ENCODE measurements around the gene THOP1.

THOP1 gene
- total RNA-seq = 14.9 to 19.7 (median 19.1) reads per million in 4 donors

DNA sequence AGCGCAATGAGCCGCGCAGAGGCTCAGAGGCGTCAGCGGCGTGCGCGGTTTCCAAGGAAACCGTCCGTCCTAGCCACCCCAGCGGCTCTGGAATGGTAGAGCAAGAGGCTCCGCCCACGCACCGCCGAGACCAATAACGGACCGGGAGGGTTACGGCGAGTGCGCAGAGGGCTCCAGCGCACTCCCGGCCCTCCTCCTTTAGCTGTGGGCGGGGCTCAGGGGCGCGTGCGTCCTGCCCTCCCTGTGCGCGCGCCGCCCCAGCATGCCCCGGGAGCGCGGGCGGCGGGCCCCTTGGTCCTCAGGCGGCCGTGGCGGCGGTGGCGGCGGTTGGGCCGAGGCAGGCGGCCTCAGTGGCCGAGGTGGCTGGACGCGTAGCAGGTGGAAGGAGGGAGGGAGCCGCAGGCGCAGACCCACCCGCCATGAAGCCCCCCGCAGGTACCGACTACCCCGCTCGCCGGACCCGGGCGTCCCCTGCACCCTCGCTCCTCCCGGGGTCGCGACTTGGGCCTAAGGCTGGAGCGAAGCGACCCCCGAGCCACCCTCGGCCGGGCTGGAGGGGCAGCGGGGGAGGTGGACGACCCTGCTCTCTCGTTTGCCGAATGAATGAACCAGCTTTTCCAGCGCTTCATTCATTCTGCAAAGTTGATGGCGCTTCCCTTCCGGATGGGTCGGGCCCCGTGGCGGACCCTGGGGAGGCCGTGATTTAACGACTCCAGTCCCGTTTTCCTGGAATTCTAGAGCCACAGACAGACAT is at the start of gene THOP1:
THOP1 (plus strand) TSS at position 260 of the 754 bp plus-strand sequence; CDS start at position 420, 160 bp downstream.
- DNase-seq = peak; percentile 98 to 99 (median 99)

DNA sequence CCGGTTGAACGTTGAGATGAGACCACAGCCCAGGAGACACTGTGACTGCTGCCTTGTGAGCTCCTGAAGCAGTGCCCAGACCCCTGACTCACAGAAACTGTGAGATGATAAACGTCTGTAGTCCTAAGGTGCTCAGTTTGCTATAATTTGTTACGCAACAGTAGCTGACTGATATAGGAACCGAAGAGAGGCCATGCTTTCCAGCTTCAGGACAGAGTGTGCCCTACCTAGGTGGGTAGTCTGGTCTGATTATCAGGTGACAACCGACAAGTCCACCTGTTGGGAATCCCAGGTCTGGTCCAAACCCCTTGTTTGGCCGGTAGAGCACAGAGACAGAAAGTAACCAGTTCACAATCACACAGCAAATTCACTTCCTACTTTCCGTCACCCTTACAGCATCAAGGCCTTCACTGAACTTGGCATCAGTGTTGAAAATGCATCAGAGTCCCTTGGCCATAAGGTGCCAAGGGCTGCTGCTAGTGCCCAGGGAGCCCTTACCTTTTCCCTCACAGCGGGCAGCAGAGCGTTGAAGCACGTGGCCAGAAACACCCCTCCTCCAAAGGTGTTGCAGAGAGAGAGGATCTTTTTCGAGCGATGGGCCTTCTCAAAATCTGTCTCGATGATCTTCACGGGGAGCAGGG is 48.6 kb upstream of the THOP1 start:
- DNase-seq = no peak

DNA sequence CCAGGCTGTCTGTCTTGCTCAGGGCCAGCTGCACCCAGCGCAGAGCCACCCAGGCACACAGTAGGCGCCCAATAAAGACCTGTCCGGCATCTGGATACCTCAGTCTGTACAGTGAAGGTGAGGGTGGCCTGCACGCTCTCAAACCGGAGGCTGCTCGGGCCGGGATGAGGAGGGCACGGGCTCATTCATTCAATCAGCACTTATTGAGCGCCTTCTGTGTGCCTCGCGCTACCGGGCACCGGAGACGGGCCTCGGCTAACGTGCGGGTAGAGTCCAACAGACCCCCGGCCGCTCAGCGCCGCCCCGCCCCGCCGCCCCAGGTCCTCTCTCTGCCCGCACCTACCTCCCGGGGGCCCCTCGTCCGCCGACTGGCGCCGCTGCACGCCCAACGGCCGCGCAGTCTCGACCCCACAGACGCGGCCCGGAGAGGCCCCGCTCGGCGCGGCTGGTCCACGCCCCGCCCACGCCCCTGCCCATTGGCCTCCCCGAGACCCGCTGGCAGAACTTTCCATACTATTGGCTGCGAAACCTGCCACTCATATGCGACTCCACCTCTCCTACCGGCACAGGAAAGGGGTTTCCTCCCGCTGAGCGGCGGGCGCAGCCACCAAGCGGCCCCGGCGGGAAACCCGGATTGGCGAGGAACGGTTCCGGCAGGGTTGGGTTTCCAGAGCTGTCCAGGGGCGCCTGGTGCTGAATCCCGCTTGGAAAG is 45.5 kb upstream of the THOP1 start, which contains the start of gene SLC39A3:
SLC39A3 (minus strand) TSS at position 416 of the 712 bp plus-strand sequence. CDS start 2,760 bp downstream, outside the sequence.
- DNase-seq = peak; percentile 96 to 98 (median 97)

DNA sequence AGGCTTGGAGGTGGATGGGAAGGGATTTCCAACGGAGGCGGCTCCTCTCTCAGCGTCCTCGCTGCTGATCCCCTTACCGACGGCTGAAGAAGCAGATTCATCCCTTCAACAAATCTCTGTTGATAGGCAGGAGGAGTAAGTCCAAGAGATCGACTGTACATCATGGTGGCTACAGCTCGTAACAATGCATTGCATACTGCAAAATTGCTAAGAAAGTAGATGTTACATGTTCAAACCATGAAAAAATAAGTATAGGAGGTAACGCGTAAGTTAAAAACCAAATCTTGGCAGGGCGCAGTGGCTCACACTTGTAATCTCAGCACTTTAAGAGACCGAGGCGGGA is 45.0 kb upstream of the THOP1 start:
- no peak for DNase-seq

DNA sequence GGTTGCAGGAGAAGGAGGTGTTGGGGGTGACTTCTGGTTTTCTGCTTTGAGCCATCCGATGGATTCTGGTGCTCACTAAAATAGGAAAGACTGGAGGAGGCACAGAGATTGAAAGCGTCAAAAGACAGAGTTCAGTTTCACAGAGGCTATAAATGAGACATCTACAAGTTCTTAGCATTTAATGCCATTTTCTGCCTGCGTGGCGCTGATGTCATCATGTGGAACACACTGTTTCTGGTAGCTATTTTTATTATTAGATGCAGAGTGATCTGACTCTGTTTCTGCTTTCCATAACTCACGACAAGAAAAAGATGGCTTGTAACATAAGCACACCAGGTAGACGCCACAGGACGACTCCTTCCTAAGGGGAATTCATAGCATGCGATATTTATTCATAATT is 42.2 kb upstream of the THOP1 start:
- no peak for DNase-seq

DNA sequence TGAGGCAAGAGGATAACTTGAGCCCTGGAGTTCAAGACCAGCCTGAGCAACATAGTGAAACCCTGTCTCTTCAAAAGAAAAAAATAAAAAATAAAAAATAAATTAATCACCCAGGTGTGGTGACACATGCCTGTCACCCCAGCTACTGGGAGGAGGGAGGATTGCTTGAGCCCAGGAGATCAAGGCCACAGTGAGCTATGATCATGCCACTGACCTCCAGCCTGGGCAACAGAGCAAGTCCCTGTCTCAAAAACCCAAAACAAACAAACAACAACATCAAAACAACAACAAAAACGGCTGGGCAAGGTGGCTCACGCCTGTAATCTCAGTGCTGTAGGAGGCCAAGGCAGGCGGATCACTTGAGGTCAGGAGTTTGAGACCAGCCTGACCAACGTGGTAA is 41.2 kb upstream of the THOP1 start:
- DNase-seq = no peak

DNA sequence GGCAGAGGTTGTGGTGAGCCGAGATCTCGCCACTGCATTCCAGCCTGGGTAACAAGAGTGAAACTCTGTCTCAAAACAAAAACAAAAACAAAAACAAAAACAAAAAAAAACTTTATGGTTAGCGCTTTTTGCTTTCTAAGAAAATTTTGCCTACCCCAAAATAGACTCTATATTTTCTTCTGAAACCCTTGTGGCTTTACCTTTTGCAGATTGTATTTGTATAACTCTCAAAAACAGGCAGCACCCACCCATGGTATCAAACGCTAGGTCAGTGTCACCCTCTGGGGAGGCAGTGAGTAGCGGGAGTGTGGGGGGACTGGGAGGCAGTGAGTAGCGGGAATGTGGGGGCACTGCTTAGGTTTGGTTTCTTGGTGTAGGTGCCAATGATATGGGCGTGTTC is 38.0 kb upstream of the THOP1 start:
- no peak for DNase-seq

DNA sequence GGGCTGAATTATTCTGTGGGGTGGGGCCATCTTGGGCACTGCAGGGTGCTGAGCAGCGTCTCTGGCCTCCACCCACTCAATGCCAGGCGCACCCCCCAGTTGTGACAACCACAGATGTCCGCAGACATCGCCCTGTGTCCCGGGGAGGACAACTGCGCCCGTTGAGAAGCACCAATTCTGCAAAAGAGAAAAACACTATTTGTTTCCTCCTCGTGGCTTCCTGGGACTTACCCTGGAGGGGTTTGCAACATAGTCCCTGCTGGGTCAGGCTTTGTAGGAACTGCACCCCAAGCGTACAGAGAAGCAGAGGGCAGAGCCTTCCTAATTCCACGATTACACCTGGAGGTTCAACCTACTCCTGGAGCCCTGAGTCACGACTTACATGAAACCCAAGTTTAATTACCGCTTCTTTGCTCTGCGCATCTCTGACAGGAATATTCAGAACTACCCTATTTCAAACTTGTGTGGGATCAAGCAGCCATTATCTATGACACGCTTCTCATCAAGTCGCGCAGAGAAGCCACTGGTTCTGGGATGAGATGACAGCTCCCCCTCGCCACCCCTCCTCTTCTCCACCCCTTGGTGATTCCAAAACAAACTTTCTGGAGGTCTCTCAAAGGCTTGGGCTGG is 34.4 kb upstream of the THOP1 start:
- no peak for DNase-seq

DNA sequence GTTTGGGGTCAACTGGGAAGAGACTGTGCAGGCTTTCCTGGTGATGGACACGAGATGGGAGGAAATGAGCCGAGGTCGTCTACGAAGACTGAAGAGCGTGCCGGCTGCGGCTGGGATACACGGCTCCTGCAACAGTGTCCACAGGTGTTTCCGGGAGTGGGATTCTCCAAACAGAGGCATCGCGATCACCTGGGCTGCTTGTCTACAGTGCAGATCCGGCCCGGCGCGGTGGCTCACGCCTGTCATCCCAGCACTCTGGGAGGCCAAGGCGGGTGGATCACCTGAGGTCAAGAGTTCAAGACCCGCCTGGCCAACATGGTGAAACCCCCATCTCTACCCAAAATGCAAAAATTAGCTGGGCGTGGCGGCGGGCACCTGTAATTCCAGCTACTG is 33.9 kb upstream of the THOP1 start:
- DNase-seq = no peak

DNA sequence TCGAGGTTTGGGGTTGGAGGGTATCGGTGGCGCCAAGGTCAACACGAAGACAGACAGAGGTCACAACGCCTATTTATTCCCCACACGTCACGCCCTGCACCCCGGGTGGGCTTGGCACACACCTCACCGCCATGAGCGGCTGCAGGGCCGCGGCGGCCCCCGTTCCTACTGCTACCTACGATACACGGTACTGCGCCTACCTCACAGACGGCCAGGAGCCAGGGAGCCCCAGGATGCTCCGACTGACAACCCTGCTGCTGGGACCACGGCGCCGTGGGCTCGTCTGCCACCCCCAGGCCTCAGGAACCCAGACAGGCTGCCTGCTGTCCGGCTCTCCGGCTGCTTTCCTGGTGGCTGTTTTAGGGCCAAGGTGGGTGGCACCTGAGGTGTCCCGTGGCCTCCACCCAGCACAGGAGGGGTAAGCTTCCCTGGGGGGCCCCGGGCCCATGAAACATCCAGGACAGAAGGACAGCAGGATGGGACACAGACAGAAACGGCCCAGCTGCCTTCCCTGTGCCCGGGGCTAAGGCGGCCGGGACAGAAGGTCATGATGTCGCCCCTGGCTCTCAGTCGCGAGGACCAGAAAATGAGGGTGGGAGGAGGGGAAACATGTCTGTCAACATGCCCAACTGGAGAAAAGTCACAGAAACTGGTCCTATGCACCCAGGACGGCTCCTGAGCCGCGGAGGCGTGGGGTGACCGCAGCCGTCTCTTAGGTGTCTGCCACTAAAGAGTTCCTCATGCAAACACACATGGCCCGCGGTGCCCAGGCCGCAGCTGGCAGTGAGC is 30.4 kb upstream of the THOP1 start:
- no peak for DNase-seq

DNA sequence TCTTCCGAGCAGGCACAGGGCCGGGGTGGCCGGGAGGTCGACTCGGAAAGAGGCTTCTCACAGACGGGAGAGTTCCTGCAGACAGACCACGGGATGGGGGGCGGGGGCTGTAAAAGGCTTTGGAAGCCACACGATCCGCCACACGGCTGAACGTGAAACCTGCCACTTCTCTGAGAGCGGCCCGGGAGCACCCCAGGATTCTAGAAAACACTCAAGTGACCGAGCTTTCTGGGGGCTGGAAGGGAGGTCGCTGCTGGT is 29.9 kb upstream of the THOP1 start:
- no peak for DNase-seq

DNA sequence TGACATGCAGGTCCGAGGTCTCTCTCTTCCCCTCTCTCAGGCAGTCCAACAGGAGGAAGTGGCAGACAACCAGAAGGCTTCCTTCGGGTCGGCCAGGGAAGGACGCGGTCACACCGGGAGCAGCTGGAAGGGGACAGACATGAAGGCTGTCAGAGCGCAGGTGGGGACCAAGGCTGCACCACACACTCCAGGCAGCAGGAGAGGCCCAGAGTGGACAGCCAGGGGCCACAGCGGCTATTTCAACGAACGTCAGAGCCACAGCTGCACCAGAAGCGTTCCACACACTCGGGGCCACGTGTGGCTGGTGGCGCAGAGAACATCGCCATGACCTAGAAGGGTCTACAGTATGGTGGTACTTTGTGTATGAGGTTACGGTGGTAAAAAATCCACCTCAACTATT is 29.5 kb upstream of the THOP1 start:
- no peak for DNase-seq

DNA sequence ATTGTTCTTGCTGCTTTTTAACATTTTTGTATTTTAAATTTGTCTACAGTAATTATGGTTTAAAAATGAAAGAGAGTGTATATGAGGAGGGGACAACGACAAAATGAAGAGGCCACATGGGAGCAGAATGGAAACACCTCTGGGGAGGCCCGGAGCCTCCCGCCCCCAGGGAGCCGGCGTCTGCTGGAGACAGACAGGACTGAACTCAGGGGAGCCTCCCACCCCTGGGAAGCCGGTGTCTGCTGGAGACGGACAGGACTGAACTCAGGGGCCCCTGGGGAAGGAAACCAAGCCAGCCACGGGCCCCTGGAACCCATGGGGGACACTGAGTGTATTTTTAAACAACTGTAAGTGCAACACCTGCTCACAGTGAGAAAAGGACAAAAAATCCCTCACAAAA is 28.8 kb upstream of the THOP1 start:
- DNase-seq = no peak

DNA sequence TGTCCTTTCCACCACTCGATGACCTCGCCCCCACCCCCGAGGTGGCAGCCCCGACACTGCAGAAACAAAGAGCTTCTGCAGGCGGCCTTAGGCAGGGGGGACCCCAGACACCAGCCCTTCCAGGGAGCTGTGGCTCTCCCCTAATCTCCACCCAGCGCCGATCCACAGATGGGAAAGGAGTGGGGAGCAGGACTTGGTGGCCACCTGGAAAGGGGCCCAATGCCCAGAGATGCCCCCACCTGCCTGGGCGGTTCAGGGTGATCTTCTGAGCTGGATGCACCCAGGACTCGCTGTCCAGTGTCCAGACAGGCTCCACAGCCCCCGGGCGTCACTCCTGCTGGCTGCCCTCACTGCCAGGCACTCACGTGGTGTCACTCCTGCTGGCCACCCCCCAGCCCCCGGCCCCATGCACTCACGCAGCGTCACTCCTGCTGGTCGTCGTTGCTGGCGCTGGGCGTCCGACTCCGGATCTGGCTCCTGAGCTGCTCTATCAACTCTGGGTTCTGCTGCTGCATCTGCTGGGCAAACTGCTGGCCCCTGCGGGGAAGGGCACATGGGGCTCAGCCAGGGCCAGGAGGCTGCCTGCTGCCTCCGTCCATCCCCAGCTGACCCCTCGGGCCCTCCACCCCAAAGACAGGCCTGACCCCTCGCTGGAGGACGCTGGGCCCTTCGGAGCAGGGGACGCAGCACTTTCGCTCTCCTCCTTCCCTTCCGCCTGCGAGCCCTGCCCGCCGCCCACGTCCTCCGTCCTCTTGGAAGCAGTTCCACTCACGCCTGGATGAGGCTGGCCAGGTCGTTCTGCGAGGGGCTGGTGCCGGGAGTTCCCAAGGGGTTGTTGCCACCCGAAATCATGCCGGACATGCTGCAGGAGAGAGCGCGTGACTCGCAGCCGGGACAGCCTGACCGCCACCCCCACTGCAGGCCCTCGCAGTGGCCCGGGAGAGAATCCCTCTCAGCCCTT is 28.1 kb upstream of the THOP1 start:
- DNase-seq = no peak

DNA sequence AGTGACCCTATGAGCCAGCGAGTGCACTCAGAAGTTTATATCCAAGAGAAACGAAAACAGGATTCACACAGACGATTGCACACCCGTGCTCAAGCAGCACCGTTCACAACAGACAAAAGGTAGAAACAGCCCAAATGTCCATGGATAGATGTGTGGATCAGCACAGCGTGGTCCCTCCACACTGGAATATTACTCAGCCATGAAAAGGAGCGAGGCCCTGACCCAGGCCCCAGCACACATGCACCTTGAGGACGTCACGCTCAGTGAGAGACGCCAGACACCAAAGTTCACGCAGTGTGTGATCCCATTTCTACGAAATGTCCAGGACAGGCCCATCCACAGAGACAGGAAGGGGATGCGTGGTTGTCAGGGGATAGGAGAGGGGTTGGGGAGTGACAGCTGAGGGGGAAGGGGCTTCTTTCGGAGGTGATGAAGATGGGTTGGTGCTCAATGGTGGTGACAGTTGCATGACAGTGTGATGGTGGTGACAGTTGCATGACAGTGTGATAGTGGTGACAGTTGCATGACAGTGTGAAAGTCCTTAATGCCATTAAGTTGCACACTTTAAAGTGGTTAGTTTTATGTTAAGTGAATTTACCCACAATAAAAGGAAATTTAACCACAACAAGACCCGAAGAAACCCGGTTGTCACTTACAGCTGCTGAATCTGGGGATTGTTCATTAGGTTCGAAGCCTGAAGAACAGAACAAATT is 26.5 kb upstream of the THOP1 start:
- no peak for DNase-seq

DNA sequence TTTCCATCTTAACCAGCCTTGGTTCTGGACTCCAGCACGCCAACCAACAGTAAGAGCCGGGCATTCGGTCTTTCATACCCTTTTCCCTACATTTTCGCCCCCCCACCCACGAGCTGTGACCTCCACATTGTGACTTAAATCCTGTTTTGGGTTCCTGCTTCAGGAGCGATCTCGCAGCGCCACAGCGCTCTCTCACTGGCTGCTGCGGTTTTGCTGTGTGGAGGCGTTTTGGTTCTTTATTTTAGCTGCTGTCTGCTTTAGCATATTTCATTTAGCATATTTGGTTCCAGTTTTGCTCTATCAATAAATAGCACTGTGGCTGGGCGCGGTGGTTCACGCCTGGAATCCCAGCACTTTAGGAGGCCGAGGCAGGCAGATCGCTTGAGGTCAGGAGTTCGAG is 25.9 kb upstream of the THOP1 start:
- no peak for DNase-seq

DNA sequence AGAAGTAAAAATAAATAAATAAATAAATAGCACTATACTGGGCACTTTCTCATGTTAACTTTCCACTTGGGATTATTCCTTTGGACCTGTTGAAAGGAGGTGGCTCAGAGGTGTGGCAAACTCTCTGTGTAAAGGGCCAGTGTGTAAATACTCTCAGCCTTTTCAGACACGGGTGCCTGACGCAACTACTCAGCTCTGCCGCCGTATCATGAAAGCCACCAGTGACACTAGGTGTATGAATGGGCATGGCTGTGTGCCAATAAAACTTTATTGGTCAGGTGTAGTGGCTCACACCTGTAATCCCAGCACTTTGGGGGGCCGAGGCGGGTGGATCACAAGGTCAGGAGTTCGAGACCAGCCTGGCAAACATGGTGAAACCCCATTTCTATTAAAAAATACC is 25.3 kb upstream of the THOP1 start:
- no peak for DNase-seq

DNA sequence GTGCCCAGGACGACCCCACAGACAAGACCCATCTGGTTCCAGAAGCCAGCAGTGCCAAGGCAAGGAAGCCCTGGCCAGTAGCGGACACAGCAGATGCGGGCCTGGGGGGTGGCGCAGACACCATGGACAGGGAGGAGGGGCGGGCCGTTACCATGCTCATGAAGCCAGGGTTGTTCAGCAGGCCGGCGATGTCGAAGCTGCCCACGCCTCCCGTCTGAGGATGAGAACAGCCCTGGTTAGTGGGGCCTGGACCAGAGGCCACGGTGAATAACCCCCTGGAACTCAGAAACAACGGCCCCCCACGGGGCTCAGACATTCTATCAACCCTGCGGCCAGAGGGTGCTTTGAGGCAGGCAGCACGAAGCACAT is 24.0 kb upstream of the THOP1 start:
- DNase-seq = no peak

DNA sequence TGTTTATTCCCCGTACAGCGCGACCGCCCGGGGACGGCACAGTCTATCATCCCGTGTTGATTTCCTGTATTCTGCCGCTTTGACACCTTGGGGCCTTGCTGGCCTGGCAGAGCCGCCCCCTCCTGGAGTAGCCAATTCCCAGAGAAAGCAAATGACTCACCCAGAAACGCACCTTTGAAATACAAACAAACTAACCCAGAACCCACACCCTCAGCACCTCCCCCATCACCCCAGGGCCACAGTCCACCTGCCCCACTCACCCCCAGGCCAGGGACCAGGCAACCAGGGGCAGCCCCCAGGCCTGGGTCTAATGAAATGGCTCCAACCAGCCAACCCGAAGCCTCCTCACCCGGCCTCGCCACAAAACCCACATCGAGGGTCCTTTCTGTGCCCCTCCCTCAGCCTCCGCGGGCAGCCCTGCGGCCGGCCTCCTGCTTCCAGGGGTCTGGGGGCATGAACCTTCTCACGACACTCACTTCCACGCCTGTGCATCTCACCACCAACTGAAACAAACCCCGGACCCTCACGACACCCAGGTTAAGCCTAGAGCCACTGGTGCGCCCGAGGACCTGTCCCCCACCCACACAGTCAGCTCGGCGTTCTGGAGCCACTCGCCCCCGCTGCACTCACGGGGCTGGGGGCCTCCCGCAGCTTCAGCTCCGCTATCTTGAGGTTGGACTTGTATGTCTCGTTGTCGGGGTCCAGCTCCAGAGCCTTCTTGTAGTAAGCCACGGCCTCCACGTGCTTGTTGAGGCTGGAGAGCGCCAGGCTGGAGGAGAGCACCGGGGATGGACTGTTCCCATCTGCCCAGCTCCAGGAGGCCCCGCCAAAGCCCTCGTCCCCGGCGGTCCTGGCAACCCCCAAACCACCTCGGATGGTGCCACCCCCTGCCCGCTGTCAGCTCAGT is 23.2 kb upstream of the THOP1 start:
- no peak for DNase-seq
